Liver (tissue), 9 donors: ENCODE results near the gene NRG4. TPM values are rescaled to one million over a fixed set of nuclear protein-coding genes. Genes with fewer than 3 reads are reported as not detected.

ENCODE experiments used
- DNase-seq: peaks from one replicate; pipeline ENCODE4 v3.0.0-alpha.2; 2017; ENCODE audit warnings: low spot score
- H3K27ac ChIP-seq, 2 donors: one replicate each; pipeline ENCODE4 v1.7.0; 2013; ENCODE audit warnings: inconsistent platforms in 2 of 2, low read length in 2 of 2, control low read depth in 1 of 2, low read depth in 1 of 2, mild to moderate bottlenecking in 1 of 2
- H3K27me3 ChIP-seq, 4 donors: one replicate each; pipeline versions ENCODE4 v1.6.1 to v1.7.0; 2013; ENCODE audit warnings: low read length in 3 of 4, inconsistent platforms in 1 of 4, mild to moderate bottlenecking in 1 of 4, moderate library complexity in 1 of 4; ENCODE audit not compliant: control insufficient read depth in 4 of 4, insufficient read depth in 4 of 4
- H3K36me3 ChIP-seq, 4 donors: one replicate each; pipeline versions ENCODE4 v1.6.1 to v1.7.0; 2013; ENCODE audit warnings: low read length in 3 of 4, mild to moderate bottlenecking in 3 of 4, low read depth in 1 of 4, moderate library complexity in 1 of 4; ENCODE audit not compliant: control insufficient read depth in 4 of 4, insufficient read depth in 3 of 4
- H3K4me1 ChIP-seq, 4 donors: one replicate each; pipeline versions ENCODE4 v1.6.1 to v1.7.0; 2013; ENCODE audit warnings: low read length in 3 of 4, mild to moderate bottlenecking in 3 of 4, moderate library complexity in 1 of 4; ENCODE audit not compliant: control insufficient read depth in 4 of 4, insufficient read depth in 4 of 4
- H3K4me3 ChIP-seq, 3 donors: one replicate each; pipeline versions ENCODE4 v1.6.1 to v1.7.0; 2013; ENCODE audit warnings: low read length in 3 of 3, control low read depth in 1 of 3, low read depth in 1 of 3, mild to moderate bottlenecking in 1 of 3
- H3K9ac ChIP-seq, 2 donors: one replicate each; pipeline ENCODE4 v1.7.0; 2013; ENCODE audit warnings: low read length in 2 of 2, mild to moderate bottlenecking in 2 of 2, moderate library complexity in 2 of 2, control low read depth in 1 of 2, low read depth in 1 of 2
- H3K9me3 ChIP-seq, 4 donors: one replicate each; pipeline versions ENCODE4 v1.6.1 to v1.7.0; 2013; ENCODE audit warnings: low read length in 3 of 4; ENCODE audit not compliant: control insufficient read depth in 4 of 4
- ATF3 ChIP-seq: IDR thresholded peaks from 2 replicates; pipeline ENCODE4 v1.6.1; 2016; ENCODE audit warnings: antibody characterized with exemption
- CTCF ChIP-seq: fragments of 150-350 bp; IDR thresholded peaks from 2 replicates; pipeline ENCODE4 v1.5.1; 2017; ENCODE audit warnings: improper control_type of control experiment, low read depth, low read length; ENCODE audit not compliant: missing input control
- EGR1 ChIP-seq, 2 donors: IDR thresholded peaks; 2 replicates each; pipeline ENCODE4 v1.6.1; 2016 to 2018; ENCODE audit warnings: antibody characterized with exemption in 2 of 2, low read depth in 2 of 2
- FOXA1 ChIP-seq: IDR thresholded peaks from 2 replicates; pipeline ENCODE4 v1.6.1; 2016; ENCODE audit warnings: antibody characterized with exemption
- FOXA2 ChIP-seq: IDR thresholded peaks from 2 replicates; pipeline ENCODE4 v1.6.1; 2016; ENCODE audit warnings: antibody characterized with exemption
- GABPA ChIP-seq, 2 donors: IDR thresholded peaks in 1 of 2; conservative IDR thresholded peaks in 1 of 2; 2 replicates each; pipeline ENCODE4 v1.6.1; 2016; ENCODE audit warnings: antibody characterized with exemption in 2 of 2, mild to moderate bottlenecking in 1 of 2, moderate library complexity in 1 of 2
- HNF4A ChIP-seq, 2 donors: conservative IDR thresholded peaks; 2 replicates each; pipeline ENCODE4 v1.6.1; 2016; ENCODE audit warnings: antibody characterized with exemption in 2 of 2, mild to moderate bottlenecking in 2 of 2
- HNF4G ChIP-seq: IDR thresholded peaks from 2 replicates; pipeline ENCODE4 v1.6.1; 2016; ENCODE audit warnings: antibody characterized with exemption
- JUND ChIP-seq, 2 donors: IDR thresholded peaks; 2 replicates each; pipeline ENCODE4 v1.6.1; 2016; ENCODE audit warnings: antibody characterized with exemption in 2 of 2
- MAX ChIP-seq: IDR thresholded peaks from 2 replicates; pipeline ENCODE4 v1.6.1; 2016; ENCODE audit warnings: antibody characterized with exemption
- NR2F2 ChIP-seq: IDR thresholded peaks from 2 replicates; pipeline ENCODE4 v1.6.1; 2016; ENCODE audit warnings: antibody characterized with exemption
- RAD21 ChIP-seq, 2 donors: IDR thresholded peaks; 2 replicates each; pipeline ENCODE4 v1.6.1; 2016; ENCODE audit warnings: antibody characterized with exemption in 2 of 2, mild to moderate bottlenecking in 2 of 2
- REST ChIP-seq: IDR thresholded peaks from 2 replicates; pipeline ENCODE4 v1.6.1; 2016; ENCODE audit warnings: antibody characterized with exemption, mild to moderate bottlenecking
- RXRA ChIP-seq, 2 donors: IDR thresholded peaks; 2 replicates each; pipeline ENCODE4 v1.6.1; 2017 to 2018; ENCODE audit warnings: antibody characterized with exemption in 2 of 2, mild to moderate bottlenecking in 1 of 2
- SP1 ChIP-seq: IDR thresholded peaks from 2 replicates; pipeline ENCODE4 v1.6.1; 2018; ENCODE audit warnings: antibody characterized with exemption, mild to moderate bottlenecking
- TAF1 ChIP-seq: conservative IDR thresholded peaks from 2 replicates; pipeline ENCODE4 v1.6.1; 2016; ENCODE audit warnings: antibody characterized with exemption, mild to moderate bottlenecking
- YY1 ChIP-seq: IDR thresholded peaks from 2 replicates; pipeline ENCODE4 v1.6.1; 2016; ENCODE audit warnings: antibody characterized with exemption, mild to moderate bottlenecking
- ZBTB33 ChIP-seq: IDR thresholded peaks from 2 replicates; pipeline ENCODE4 v1.6.1; 2016; ENCODE audit warnings: antibody characterized with exemption
- WGBS: extraction: QIAGEN DNeasy Blood & Tissue Kit; methylation state at CpG from one replicate; pipeline ENCODE4 v1.1.7; 2013; 5-methylcytosine and 5-hydroxymethylcytosine counted together
- polyA plus RNA-seq, 2 donors: library from polyadenylated mRNA; stranded (reverse) in 1 of 2; unstranded in 1 of 2; fragments of 200-250 nt in 1 of 2; fragments of >200 nt in 1 of 2; fragmentation: Nextera tagmentation in 1 of 2; extraction: Ambion mirVana in 1 of 2; gene quantifications; one replicate each; pipeline versions ENCODE4 v1.2.1 to v1.2.3, GENCODE V29; 2013 to 2015
- total RNA-seq, 2 donors: library from RNA; depleted of rRNA; stranded (reverse); fragments of >200 nt; gene quantifications; one replicate each; pipeline ENCODE4 v1.2.3, GENCODE V29; 2014
- donor health status: healthy.
- donor health status: healthy.
- donor health status: healthy.
- donor health status: healthy.
- donor health status: healthy.

NRG4 gene
- total and polyA plus RNA-seq, 4 donors = 0.51 to 1.3 (median 1.0) TPM; not detected in 1

GRCh38 chr15:75903331-75904239, 108.6 kb downstream of the NRG4 start, which contains the start of gene FBXO22:
Gene FBXO22 (plus strand): TSS chr15:75903878. CDS start chr15:75903964, 86 bp downstream.
- peak within 1 kb of the TSS; percentile 43 to 96 for H3K9ac ChIP-seq
- peak; percentile 64 for TF ChIP-seq SP1
- TF ChIP-seq MAX = peak; percentile 64
- TF ChIP-seq TAF1 = peak; percentile 47
- TF ChIP-seq ATF3 = no peak
- peak; percentile 89 for TF ChIP-seq REST
- peak; percentile 92 for TF ChIP-seq YY1
- no peak for TF ChIP-seq FOXA2
- TF ChIP-seq NR2F2 = no peak
- peak in 1 of 2 donors; percentile 68 for TF ChIP-seq EGR1 (IDR thresholded peaks at IDR 0.05; ENCODE audit: low read depth in 2 of 2)
- TF ChIP-seq GABPA (IDR thresholded peaks at IDR 0.05 in 1 of 2, conservative IDR thresholded peaks at IDR 0.05 in 1 of 2) = peak; percentile 89 to 95
- TF ChIP-seq HNF4A (conservative IDR thresholded peaks at IDR 0.05) = no peak
- peak in 1 of 2 donors; percentile 32 for TF ChIP-seq JUND (IDR thresholded peaks at IDR 0.05)
- TF ChIP-seq ZBTB33 = peak; percentile 84
- no peak for TF ChIP-seq CTCF
- no peak for TF ChIP-seq FOXA1
- TF ChIP-seq RAD21 (IDR thresholded peaks at IDR 0.05) = peak in 1 of 2 donors; percentile 49
- TF ChIP-seq HNF4G = no peak
- TF ChIP-seq RXRA (IDR thresholded peaks at IDR 0.05) = peak; percentile 16 to 34
- H3K4me1 ChIP-seq = peaks cover 2 to 42% (median 26%) of the 10 kb centered on the region in 4 donors
- peak; percentile 91 for DNase-seq
- peaks cover 2 to 7% (median 4%) of the 10 kb centered on the region in 4 donors for H3K36me3 ChIP-seq
- WGBS = 3% methylated on average over 63 of the region's 63 CpGs
- H3K4me3 ChIP-seq = peak within 1 kb of the TSS; percentile 68 to 99 (median 94)
- H3K9me3 ChIP-seq = no peaks in the 10 kb centered on the region
- no peaks in the 10 kb centered on the region for H3K27me3 ChIP-seq
- H3K27ac ChIP-seq = peak within 1 kb of the TSS; percentile 83 to 91
